HL-60/S4 treated with retinoic acid at 250 ng/mL for 4 days and 3 days (cell line): ENCODE data around the gene SAMD14.
"Not testable (repeated sequence)": the region's sequence is repeated elsewhere in the genome, so short reads cannot be mapped to it uniquely, and the experiment has no call there.

Source experiments
- in situ Hi-C: fragments of 300-500 bp; cut with MboI; formaldehyde crosslinking; loops from 2 replicates; pipeline ENCODE4 v1.7.0; 2022; ENCODE audit warnings: low sequenced_read_pairs

Gene SAMD14

GRCh38 chr17:50080096-50080480, 49.9 kb downstream of the SAMD14 start:
- in situ Hi-C loops: loop anchor here (10.0 kb wide), 1 partner anchor 45 kb away; no protein-coding TSS in a partner anchor

- in situ Hi-C loops: loop anchor here (10.0 kb wide), 1 partner anchor 45 kb away; no protein-coding TSS in a partner anchor
Observed at GRCh38 chr17:50079334-50080095, 50.4 kb downstream of the SAMD14 start.

- in situ Hi-C loops: no loop called here
Observed at GRCh38 chr17:50078430-50078829, 51.5 kb downstream of the SAMD14 start.

- in situ Hi-C loops: no loop called here
Observed at GRCh38 chr17:50076591-50077235, 53.2 kb downstream of the SAMD14 start.

- in situ Hi-C loops: no loop called here
Observed at GRCh38 chr17:50076221-50076590, 53.8 kb downstream of the SAMD14 start.

GRCh38 chr17:50075446-50076032, 54.4 kb downstream of the SAMD14 start:
- in situ Hi-C loops: no loop called here

GRCh38 chr17:50074227-50074626, 55.7 kb downstream of the SAMD14 start:
- in situ Hi-C loops: no loop called here

GRCh38 chr17:50072925-50073324, 57.0 kb downstream of the SAMD14 start:
- in situ Hi-C loops: no loop called here

GRCh38 chr17:50072130-50072529, 57.8 kb downstream of the SAMD14 start:
- in situ Hi-C loops: no loop called here

GRCh38 chr17:50071692-50072091, 58.3 kb downstream of the SAMD14 start:
- in situ Hi-C loops: no loop called here

GRCh38 chr17:50070908-50071680, 58.9 kb downstream of the SAMD14 start:
- in situ Hi-C loops: no loop called here

- in situ Hi-C loops: no loop called here
Observed at GRCh38 chr17:50067996-50068395, 62.0 kb downstream of the SAMD14 start.

- in situ Hi-C loops: no loop called here
Observed at GRCh38 chr17:50066995-50067394, 63.0 kb downstream of the SAMD14 start.

GRCh38 chr17:50065056-50065455, 64.9 kb downstream of the SAMD14 start:
- in situ Hi-C loops: no loop called here

- in situ Hi-C loops: no loop called here
Observed at GRCh38 chr17:50064253-50065001, 65.5 kb downstream of the SAMD14 start.

GRCh38 chr17:50063561-50064252, 66.3 kb downstream of the SAMD14 start:
- in situ Hi-C loops: no loop called here

- in situ Hi-C loops: no loop called here
Observed at GRCh38 chr17:50062293-50063243, 67.4 kb downstream of the SAMD14 start.

GRCh38 chr17:50061713-50062045, 68.3 kb downstream of the SAMD14 start:
- in situ Hi-C loops: not testable (repeated sequence)
